ENCODE data around the gene MAPKAPK2.
"Not testable (repeated sequence)": the region's sequence is repeated elsewhere in the genome, so short reads cannot be mapped to it uniquely, and the experiment has no call there.

MAPKAPK2 gene

DNA sequence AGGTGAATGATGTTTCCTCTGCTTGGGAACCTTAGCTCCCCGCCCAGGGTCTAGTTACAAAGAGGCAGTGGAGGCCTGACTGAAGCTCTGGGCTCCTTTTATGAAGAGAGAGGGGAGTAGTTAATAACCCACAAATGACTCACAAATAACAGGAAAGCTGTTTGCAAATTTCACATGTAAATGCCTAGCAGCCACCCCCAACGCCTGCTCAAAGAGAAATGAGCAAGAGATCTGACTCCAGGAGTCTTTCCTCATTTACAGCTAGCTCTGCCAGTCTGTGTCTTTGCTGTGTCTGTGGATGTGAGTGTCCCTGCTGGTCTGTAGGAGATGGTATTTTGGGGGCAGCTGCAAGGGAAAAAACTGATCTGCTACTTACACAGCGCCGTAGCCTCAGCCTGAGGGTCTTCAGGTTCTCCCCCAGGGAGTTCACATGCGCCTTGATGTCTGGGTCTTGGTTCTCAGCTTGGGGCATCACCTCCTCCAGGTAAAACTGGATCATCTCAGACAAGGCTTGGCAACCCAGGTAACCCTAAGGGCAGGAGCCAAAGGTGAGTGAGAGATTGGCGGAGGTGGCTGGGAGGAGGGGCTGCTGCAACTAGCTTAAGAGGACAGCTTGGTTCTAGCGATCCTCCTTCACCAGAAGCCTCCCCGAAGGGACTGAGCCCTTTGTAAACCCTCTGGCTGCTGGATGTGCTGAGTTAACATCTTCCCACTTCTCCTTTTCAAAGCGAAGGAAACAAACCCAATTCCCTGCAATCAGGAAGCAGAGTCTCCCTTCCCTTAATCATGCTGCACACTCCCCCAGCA, 86.0 kb downstream of the MAPKAPK2 start, which contains the start of gene IL19:
TSS of gene IL19 (plus strand) at position 243 of the 807 bp plus-strand sequence. CDS start 65,890 bp downstream, outside the sequence.
- DNase-seq = peak in 4 of 56 donors; percentile 2 to 9 (median 8)

DNA sequence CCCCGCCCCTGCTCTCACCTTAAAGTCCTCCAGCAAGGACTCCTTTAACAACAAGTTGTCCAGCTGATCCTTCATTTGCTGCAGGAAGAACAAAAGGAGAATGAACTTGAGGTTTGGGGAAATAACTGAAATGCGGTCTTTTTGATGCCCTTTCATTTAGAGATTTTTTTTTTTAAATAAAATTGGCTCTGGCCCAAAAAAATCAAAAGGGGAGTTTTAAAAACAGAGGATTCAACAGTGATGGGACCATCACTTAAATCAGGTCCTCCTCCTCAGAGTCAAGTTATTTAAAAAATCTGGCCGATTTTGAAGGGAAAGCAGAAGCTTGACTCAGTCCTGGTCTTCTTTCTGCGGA, 86.6 kb downstream of the MAPKAPK2 start:
- no peak for DNase-seq

GRCh38 chr1:206772243-206772937, 87.7 kb downstream of the MAPKAPK2 start, which contains the start of gene IL10:
IL10 (minus strand) TSS chr1:206772494; CDS start chr1:206772435, 59 bp downstream.
- DNase-seq = peak in 6 of 56 donors; percentile 3 to 24 (median 4)

- no peak for DNase-seq
Measured at GRCh38 chr1:206774093-206774492, 89.4 kb downstream of the MAPKAPK2 start.

DNA sequence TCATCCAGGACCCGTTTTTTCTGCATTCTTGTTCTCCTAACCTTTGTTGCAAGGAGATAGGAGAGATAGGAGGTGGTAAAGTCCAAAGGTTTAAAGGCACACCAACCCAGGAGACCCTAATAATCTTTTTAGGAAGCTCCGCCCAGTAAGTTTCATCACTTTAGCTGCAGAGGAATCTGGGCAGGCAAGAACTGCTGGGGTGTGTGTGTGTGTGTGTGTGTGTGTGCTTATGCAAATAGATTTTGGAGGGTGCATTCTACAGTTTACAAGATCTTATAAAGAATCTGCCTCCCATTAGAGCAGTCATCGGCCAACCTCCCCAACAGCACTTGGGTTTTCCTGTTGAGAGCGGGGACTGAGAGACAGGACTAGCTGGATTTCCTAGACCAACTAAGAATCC, 91.5 kb downstream of the MAPKAPK2 start:
- DNase-seq = no peak

- DNase-seq = no peak
Measured at GRCh38 chr1:206778031-206778430, 93.3 kb downstream of the MAPKAPK2 start.

GRCh38 chr1:206778911-206779310, 94.2 kb downstream of the MAPKAPK2 start:
- not testable (repeated sequence) for DNase-seq

GRCh38 chr1:206779638-206780037, 94.9 kb downstream of the MAPKAPK2 start:
- DNase-seq = no peak

- DNase-seq = no peak
Measured at GRCh38 chr1:206782448-206782847, 97.7 kb downstream of the MAPKAPK2 start.

DNA sequence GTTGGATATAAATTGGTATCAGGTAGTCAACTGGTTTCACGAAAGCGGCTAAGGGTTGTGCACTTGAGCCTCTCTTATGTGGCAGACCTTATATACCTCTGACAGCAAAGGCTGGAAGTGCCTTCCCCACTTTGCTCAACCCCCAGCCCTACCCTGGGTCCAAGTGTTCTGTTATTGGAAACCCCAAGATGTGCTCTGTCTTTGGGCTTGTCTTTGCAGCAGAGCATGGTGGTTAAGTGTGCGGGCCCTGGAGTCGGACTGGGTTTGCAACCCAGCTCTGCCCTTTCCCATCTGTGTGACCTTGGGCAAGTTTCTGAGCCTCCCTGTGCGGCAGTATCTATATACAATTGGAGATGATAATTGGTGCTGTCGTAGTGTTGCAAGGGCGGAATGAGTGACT, 98.8 kb downstream of the MAPKAPK2 start:
- DNase-seq = no peak

Measured in nucleus accumbens (tissue), 56 donors.